Activated naive CD8-positive, alpha-beta T cell (primary cell): ENCODE measurements around the gene ABCA7.

ENCODE experiments used
- H3K27ac Mint-ChIP-seq: one replicate; pipeline ENCODE4 v1.8.0; 2021; ENCODE audit warnings: mixed read lengths
- H3K27me3 Mint-ChIP-seq: one replicate; pipeline ENCODE4 v1.8.0; 2021; ENCODE audit warnings: mixed read lengths
- H3K36me3 Mint-ChIP-seq: one replicate; pipeline ENCODE4 v1.8.0; 2021; ENCODE audit warnings: mixed read lengths
- H3K4me1 Mint-ChIP-seq: one replicate; pipeline ENCODE4 v1.8.0; 2021; ENCODE audit warnings: low read depth, mixed read lengths
- H3K4me3 Mint-ChIP-seq: one replicate; pipeline ENCODE4 v1.8.0; 2021; ENCODE audit warnings: mild to moderate bottlenecking, mixed read lengths
- H3K9me3 Mint-ChIP-seq: one replicate; pipeline ENCODE4 v1.8.0; 2021; ENCODE audit warnings: low read depth, mixed read lengths

Gene ABCA7

GRCh38 chr19:1040476-1041271, 767 bp downstream of the ABCA7 start:
- Mint-ChIP-seq H3K27ac (peak overlapping the region; percentile 41), H3K27me3 (no peaks in the 10 kb centered on the region), H3K4me1 (peaks cover 45% of the 10 kb centered on the region), H3K9me3 (no peaks in the 10 kb centered on the region), H3K4me3 (peak overlapping the region; percentile 92), H3K36me3 (peaks cover 2% of the 10 kb centered on the region)

GRCh38 chr19:1041272-1041834, 1.4 kb downstream of the ABCA7 start:
- Mint-ChIP-seq H3K36me3 (peaks cover 2% of the 10 kb centered on the region), H3K4me1 (peaks cover 45% of the 10 kb centered on the region), H3K9me3 (no peaks in the 10 kb centered on the region), H3K27ac (no peak overlapping the region), H3K27me3 (no peaks in the 10 kb centered on the region), H3K4me3 (peak overlapping the region; percentile 92)

- no peaks in the 10 kb centered on the region for H3K27me3 Mint-ChIP-seq
Observed at GRCh38 chr19:1041835-1042685, 2.2 kb downstream of the ABCA7 start.

GRCh38 chr19:1042689-1043511, 3.0 kb downstream of the ABCA7 start:
- no peak overlapping the region for H3K27ac Mint-ChIP-seq

More at GRCh38 chr19:1041835-1042685, 2.2 kb downstream of the ABCA7 start:
- H3K36me3 Mint-ChIP-seq, result peaks cover 2% of the 10 kb centered on the region
- H3K4me3 Mint-ChIP-seq, result peak overlapping the region; percentile 13
- no peaks in the 10 kb centered on the region for H3K9me3 Mint-ChIP-seq
- no peak overlapping the region for H3K27ac Mint-ChIP-seq
- peaks cover 43% of the 10 kb centered on the region for H3K4me1 Mint-ChIP-seq

GRCh38 chr19:1045247-1045603, 5.3 kb downstream of the ABCA7 start:
- H3K36me3 Mint-ChIP-seq, result no peaks in the 10 kb centered on the region
- no peak overlapping the region for H3K4me3 Mint-ChIP-seq
- H3K4me1 Mint-ChIP-seq, result peaks cover 18% of the 10 kb centered on the region
- no peaks in the 10 kb centered on the region for H3K27me3 Mint-ChIP-seq
- no peaks in the 10 kb centered on the region for H3K9me3 Mint-ChIP-seq
- H3K27ac Mint-ChIP-seq, result no peak overlapping the region

More at GRCh38 chr19:1042689-1043511, 3.0 kb downstream of the ABCA7 start:
- H3K4me3 Mint-ChIP-seq, result no peak overlapping the region
- no peaks in the 10 kb centered on the region for H3K27me3 Mint-ChIP-seq
- H3K4me1 Mint-ChIP-seq, result peaks cover 38% of the 10 kb centered on the region
- no peaks in the 10 kb centered on the region for H3K36me3 Mint-ChIP-seq
- no peaks in the 10 kb centered on the region for H3K9me3 Mint-ChIP-seq

GRCh38 chr19:1046117-1046626, 6.3 kb downstream of the ABCA7 start:
- H3K27me3 Mint-ChIP-seq, result no peaks in the 10 kb centered on the region
- no peak overlapping the region for H3K4me3 Mint-ChIP-seq
- H3K4me1 Mint-ChIP-seq, result peaks cover 8% of the 10 kb centered on the region
- no peaks in the 10 kb centered on the region for H3K36me3 Mint-ChIP-seq
- H3K9me3 Mint-ChIP-seq, result no peaks in the 10 kb centered on the region
- no peak overlapping the region for H3K27ac Mint-ChIP-seq

GRCh38 chr19:1046836-1047695, 7.2 kb downstream of the ABCA7 start:
- Mint-ChIP-seq H3K9me3 (no peaks in the 10 kb centered on the region), H3K36me3 (no peaks in the 10 kb centered on the region), H3K27ac (no peak overlapping the region), H3K27me3 (no peaks in the 10 kb centered on the region), H3K4me3 (no peak overlapping the region), H3K4me1 (peaks cover 4% of the 10 kb centered on the region)

GRCh38 chr19:1047696-1048147, 7.8 kb downstream of the ABCA7 start:
- Mint-ChIP-seq H3K27ac (no peak overlapping the region), H3K9me3 (no peaks in the 10 kb centered on the region), H3K27me3 (no peaks in the 10 kb centered on the region), H3K4me3 (no peak overlapping the region), H3K4me1 (peaks cover 1% of the 10 kb centered on the region), H3K36me3 (no peaks in the 10 kb centered on the region)

- Mint-ChIP-seq H3K4me3 (no peak overlapping the region), H3K4me1 (peaks cover 2% of the 10 kb centered on the region), H3K9me3 (no peaks in the 10 kb centered on the region), H3K27ac (no peak overlapping the region), H3K27me3 (no peaks in the 10 kb centered on the region), H3K36me3 (no peaks in the 10 kb centered on the region)
Observed at GRCh38 chr19:1049106-1049505, 9.2 kb downstream of the ABCA7 start.

- no peaks in the 10 kb centered on the region for H3K36me3 Mint-ChIP-seq
- H3K4me1 Mint-ChIP-seq, result peaks cover 2% of the 10 kb centered on the region
- H3K27me3 Mint-ChIP-seq, result no peaks in the 10 kb centered on the region
- no peaks in the 10 kb centered on the region for H3K9me3 Mint-ChIP-seq
- H3K27ac Mint-ChIP-seq, result no peak overlapping the region
- no peak overlapping the region for H3K4me3 Mint-ChIP-seq
Observed at GRCh38 chr19:1049800-1050199, 9.9 kb downstream of the ABCA7 start.

GRCh38 chr19:1050989-1051788, 11.3 kb downstream of the ABCA7 start:
- Mint-ChIP-seq H3K27ac (no peak overlapping the region), H3K4me1 (peaks cover 2% of the 10 kb centered on the region), H3K9me3 (no peaks in the 10 kb centered on the region), H3K36me3 (no peaks in the 10 kb centered on the region), H3K4me3 (no peak overlapping the region), H3K27me3 (no peaks in the 10 kb centered on the region)

- H3K4me3 Mint-ChIP-seq, result no peak overlapping the region
- H3K4me1 Mint-ChIP-seq, result peaks cover 4% of the 10 kb centered on the region
- H3K27me3 Mint-ChIP-seq, result no peaks in the 10 kb centered on the region
- H3K9me3 Mint-ChIP-seq, result no peaks in the 10 kb centered on the region
- no peak overlapping the region for H3K27ac Mint-ChIP-seq
- peaks cover 4% of the 10 kb centered on the region for H3K36me3 Mint-ChIP-seq
Observed at GRCh38 chr19:1051791-1052190, 11.9 kb downstream of the ABCA7 start.

- Mint-ChIP-seq H3K27me3 (no peaks in the 10 kb centered on the region), H3K9me3 (no peaks in the 10 kb centered on the region), H3K4me3 (no peak overlapping the region), H3K27ac (no peak overlapping the region), H3K36me3 (peaks cover 8% of the 10 kb centered on the region), H3K4me1 (peaks cover 7% of the 10 kb centered on the region)
Observed at GRCh38 chr19:1052349-1052975, 12.6 kb downstream of the ABCA7 start.
